KMS-11 (cell line): Measurements from ENCODE around the gene MS4A13.

ENCODE experiments used
- H2AFZ ChIP-seq: fragments of 200-600 bp; sonication (generic); 2 replicates; pipeline ENCODE4 v1.6.1; 2016; ENCODE audit warnings: antibody characterized with exemption, mixed run types, low read depth
- H3K27ac ChIP-seq: fragments of 200-600 bp; sonication (generic); 2 replicates; pipeline ENCODE4 v1.6.1; 2016; ENCODE audit warnings: mild to moderate bottlenecking, mixed run types
- H3K27me3 ChIP-seq: fragments of 200-600 bp; sonication (generic); 2 replicates; pipeline ENCODE4 v1.6.1; 2017; ENCODE audit warnings: mild to moderate bottlenecking, low read depth, mixed run types, moderate library complexity; ENCODE audit not compliant: insufficient read depth
- H3K36me3 ChIP-seq: fragments of 200-600 bp; sonication (generic); 2 replicates; pipeline ENCODE4 v1.6.1; 2017; ENCODE audit warnings: mild to moderate bottlenecking, mixed run types; ENCODE audit not compliant: insufficient read depth
- H3K4me1 ChIP-seq: fragments of 200-600 bp; sonication (generic); 2 replicates; pipeline ENCODE4 v1.6.1; 2016; ENCODE audit warnings: mild to moderate bottlenecking, low read depth, mixed run types; ENCODE audit not compliant: poor library complexity, severe bottlenecking
- H3K4me2 ChIP-seq: fragments of 200-600 bp; sonication (generic); 2 replicates; pipeline ENCODE4 v1.7.0; 2016; ENCODE audit warnings: mild to moderate bottlenecking, mixed run types
- H3K4me3 ChIP-seq: fragments of 200-600 bp; sonication (generic); IDR thresholded peaks from 2 replicates; pipeline ENCODE4 v1.6.1; 2017; ENCODE audit warnings: low read depth, low read length, mixed read lengths; ENCODE audit not compliant: insufficient read depth
- H3K79me2 ChIP-seq: fragments of 200-600 bp; sonication (generic); 2 replicates; pipeline ENCODE4 v1.6.1; 2016; ENCODE audit warnings: low read depth, mixed run types; ENCODE audit not compliant: insufficient read depth
- H3K9ac ChIP-seq: fragments of 200-600 bp; sonication (generic); 2 replicates; pipeline ENCODE4 v1.6.1; 2016; ENCODE audit warnings: mild to moderate bottlenecking, mixed run types
- H4K20me1 ChIP-seq: fragments of 200-600 bp; sonication (generic); 2 replicates; pipeline ENCODE4 v1.6.1; 2016; ENCODE audit warnings: mild to moderate bottlenecking, mixed run types; ENCODE audit not compliant: insufficient read depth
- TF ChIP-seq, protein P1 (sequence below): fragments of 200-600 bp; sonication (generic); conservative IDR thresholded peaks from 2 replicates; pipeline ENCODE4 v1.6.1; 2017; ENCODE audit warnings: low read depth, mild to moderate bottlenecking, antibody characterized with exemption, low read length, moderate library complexity, mixed read lengths

MS4A13 gene

DNA sequence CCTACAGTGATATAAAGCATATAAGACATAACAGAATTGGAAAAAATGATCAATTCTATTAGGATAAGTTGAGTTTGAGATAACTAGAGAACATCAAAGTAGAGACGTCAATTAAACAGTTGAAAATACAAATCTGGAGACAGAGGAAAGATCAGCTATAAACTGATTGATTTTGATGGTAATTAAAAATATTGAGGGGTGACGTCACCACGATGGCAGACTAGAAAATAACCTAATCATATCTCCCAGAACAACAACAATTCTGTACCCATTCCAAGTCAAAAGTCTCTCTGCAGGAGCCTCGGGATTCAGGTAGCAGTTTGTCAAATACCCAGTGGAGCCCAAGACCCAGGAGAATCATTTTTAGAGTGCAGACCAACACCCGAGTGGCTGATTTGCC, 28.9 kb downstream of the MS4A13 start:
- Histone ChIP-seq H3K36me3 (no peaks in the 10 kb centered on the region), H4K20me1 (no peaks in the 10 kb centered on the region), H3K27ac (no peak overlapping the region), H3K9ac (no peak overlapping the region), H3K4me2 (no peak overlapping the region), H2AFZ (no peak overlapping the region), H3K4me3 (no peak overlapping the region), H3K79me2 (no peaks in the 10 kb centered on the region), H3K4me1 (no peaks in the 10 kb centered on the region), H3K27me3 (no peaks in the 10 kb centered on the region)
- TF ChIP-seq, protein P1, sequence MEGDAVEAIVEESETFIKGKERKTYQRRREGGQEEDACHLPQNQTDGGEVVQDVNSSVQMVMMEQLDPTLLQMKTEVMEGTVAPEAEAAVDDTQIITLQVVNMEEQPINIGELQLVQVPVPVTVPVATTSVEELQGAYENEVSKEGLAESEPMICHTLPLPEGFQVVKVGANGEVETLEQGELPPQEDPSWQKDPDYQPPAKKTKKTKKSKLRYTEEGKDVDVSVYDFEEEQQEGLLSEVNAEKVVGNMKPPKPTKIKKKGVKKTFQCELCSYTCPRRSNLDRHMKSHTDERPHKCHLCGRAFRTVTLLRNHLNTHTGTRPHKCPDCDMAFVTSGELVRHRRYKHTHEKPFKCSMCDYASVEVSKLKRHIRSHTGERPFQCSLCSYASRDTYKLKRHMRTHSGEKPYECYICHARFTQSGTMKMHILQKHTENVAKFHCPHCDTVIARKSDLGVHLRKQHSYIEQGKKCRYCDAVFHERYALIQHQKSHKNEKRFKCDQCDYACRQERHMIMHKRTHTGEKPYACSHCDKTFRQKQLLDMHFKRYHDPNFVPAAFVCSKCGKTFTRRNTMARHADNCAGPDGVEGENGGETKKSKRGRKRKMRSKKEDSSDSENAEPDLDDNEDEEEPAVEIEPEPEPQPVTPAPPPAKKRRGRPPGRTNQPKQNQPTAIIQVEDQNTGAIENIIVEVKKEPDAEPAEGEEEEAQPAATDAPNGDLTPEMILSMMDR, result no peak

DNA sequence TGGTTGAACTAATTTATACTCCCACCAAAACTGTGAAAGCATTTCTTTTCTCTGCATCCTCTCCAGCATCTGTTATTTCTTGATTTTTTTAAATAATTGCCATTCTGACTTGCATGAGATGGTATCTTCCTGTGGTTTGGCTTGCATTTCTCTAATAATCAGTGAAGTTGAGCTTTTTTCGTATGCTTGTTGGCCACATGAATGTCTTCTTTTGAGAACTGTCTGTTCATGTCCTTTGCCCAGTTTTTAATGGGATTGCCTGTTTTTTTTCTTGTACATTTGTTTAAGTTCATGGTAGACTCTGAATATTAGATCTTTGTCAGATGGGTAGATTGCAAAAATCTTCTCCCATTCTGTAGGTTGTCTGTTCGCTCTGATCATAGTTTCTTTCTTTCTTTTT, 46.1 kb downstream of the MS4A13 start:
- Histone ChIP-seq H2AFZ (no peak overlapping the region), H3K4me2 (no peak overlapping the region), H3K36me3 (no peaks in the 10 kb centered on the region), H3K79me2 (no peaks in the 10 kb centered on the region), H3K4me3 (no peak overlapping the region), H3K4me1 (no peaks in the 10 kb centered on the region), H3K27me3 (no peaks in the 10 kb centered on the region), H3K27ac (no peak overlapping the region), H4K20me1 (no peaks in the 10 kb centered on the region), H3K9ac (no peak overlapping the region)
- TF ChIP-seq, protein P1, result no peak

GRCh38 chr11:60563553-60564235, 48.5 kb downstream of the MS4A13 start:
- no peak overlapping the region for H3K4me2 ChIP-seq
- H2AFZ ChIP-seq, result no peak overlapping the region

GRCh38 chr11:60566776-60567175, 51.6 kb downstream of the MS4A13 start:
- Histone ChIP-seq H2AFZ (no peak overlapping the region), H3K4me1 (no peaks in the 10 kb centered on the region), H3K4me2 (no peak overlapping the region), H3K36me3 (no peaks in the 10 kb centered on the region), H3K27ac (no peak overlapping the region), H4K20me1 (no peaks in the 10 kb centered on the region), H3K27me3 (no peaks in the 10 kb centered on the region), H3K79me2 (no peaks in the 10 kb centered on the region), H3K9ac (no peak overlapping the region), H3K4me3 (no peak overlapping the region)
- TF ChIP-seq, protein P1, result no peak

More at GRCh38 chr11:60563553-60564235, 48.5 kb downstream of the MS4A13 start:
- H3K9ac ChIP-seq, result no peak overlapping the region
- H3K27me3 ChIP-seq, result no peaks in the 10 kb centered on the region
- TF ChIP-seq, protein P1, result no peak
- H4K20me1 ChIP-seq, result no peaks in the 10 kb centered on the region
- H3K79me2 ChIP-seq, result no peaks in the 10 kb centered on the region
- H3K4me3 ChIP-seq, result no peak overlapping the region
- no peak overlapping the region for H3K27ac ChIP-seq
- H3K36me3 ChIP-seq, result no peaks in the 10 kb centered on the region
- no peaks in the 10 kb centered on the region for H3K4me1 ChIP-seq
